HEK293 (cell line): Measurements from ENCODE around the gene PRSS53.

Source experiments
- GLIS2 ChIP-seq: fragments of 450-650 bp; formaldehyde crosslinking; IDR thresholded peaks from 2 replicates; pipeline ENCODE4 v1.5.1; 2016; ENCODE audit warnings: missing biosample characterization, missing genetic modification characterization
- KLF1 ChIP-seq: fragments of 450-650 bp; formaldehyde crosslinking; IDR thresholded peaks from 2 replicates; pipeline ENCODE4 v1.5.1; 2016; ENCODE audit warnings: missing biosample characterization, missing genetic modification characterization
- OSR2 ChIP-seq: fragments of 450-650 bp; formaldehyde crosslinking; IDR thresholded peaks from 2 replicates; pipeline ENCODE4 v1.5.1; 2016; ENCODE audit warnings: missing biosample characterization, missing genetic modification characterization
- PBX3 ChIP-seq: sonication (generic); formaldehyde crosslinking; IDR thresholded peaks from 2 replicates; pipeline ENCODE4 v1.8.1; 2022; ENCODE audit warnings: mild to moderate bottlenecking, moderate library complexity, missing genetic modification reagents
- PRDM6 ChIP-seq: fragments of 450-650 bp; formaldehyde crosslinking; IDR thresholded peaks from 2 replicates; pipeline ENCODE4 v1.5.1; 2017; ENCODE audit warnings: missing biosample characterization, missing genetic modification characterization
- SALL2 ChIP-seq: fragments of 450-650 bp; formaldehyde crosslinking; IDR thresholded peaks from 2 replicates; pipeline ENCODE4 v1.5.0; 2017; ENCODE audit warnings: missing biosample characterization, mild to moderate bottlenecking, missing genetic modification characterization, borderline replicate concordance
- SP2 ChIP-seq: fragments of 450-650 bp; formaldehyde crosslinking; IDR thresholded peaks from 2 replicates; pipeline ENCODE4 v1.5.1; 2016; ENCODE audit warnings: missing biosample characterization, missing genetic modification characterization
- ZBTB1 ChIP-seq: fragments of 450-650 bp; formaldehyde crosslinking; IDR thresholded peaks from 2 replicates; pipeline ENCODE4 v1.5.1; 2016; ENCODE audit warnings: missing biosample characterization, missing genetic modification characterization
- ZFP37 ChIP-seq: fragments of 450-650 bp; formaldehyde crosslinking; IDR thresholded peaks from 2 replicates; pipeline ENCODE4 v1.5.1; 2016; ENCODE audit warnings: missing biosample characterization, missing genetic modification characterization
- ZFP69B ChIP-seq: fragments of 450-650 bp; formaldehyde crosslinking; IDR thresholded peaks from 2 replicates; pipeline ENCODE4 v1.5.1; 2016; ENCODE audit warnings: missing biosample characterization, missing genetic modification characterization
- ZNF19 ChIP-seq: fragments of 450-650 bp; formaldehyde crosslinking; IDR thresholded peaks from 2 replicates; pipeline ENCODE4; 2016; ENCODE audit warnings: missing biosample characterization, missing genetic modification characterization, low read depth
- ZNF223 ChIP-seq: fragments of 450-650 bp; formaldehyde crosslinking; IDR thresholded peaks from 2 replicates; pipeline ENCODE4 v1.5.1; 2016; ENCODE audit warnings: missing biosample characterization, missing genetic modification characterization
- ZNF239 ChIP-seq: fragments of 450-650 bp; formaldehyde crosslinking; IDR thresholded peaks from 2 replicates; pipeline ENCODE4 v1.5.1; 2016; ENCODE audit warnings: missing biosample characterization, missing genetic modification characterization
- ZNF248 ChIP-seq: fragments of 450-650 bp; formaldehyde crosslinking; IDR thresholded peaks from 2 replicates; pipeline ENCODE4 v1.5.1; 2017; ENCODE audit warnings: missing biosample characterization, missing genetic modification characterization
- ZNF266 ChIP-seq: fragments of 450-650 bp; formaldehyde crosslinking; IDR thresholded peaks from 2 replicates; pipeline ENCODE4 v1.5.1; 2016; ENCODE audit warnings: missing biosample characterization, missing genetic modification characterization, low read depth
- ZNF366 ChIP-seq: fragments of 450-650 bp; formaldehyde crosslinking; conservative IDR thresholded peaks from 2 replicates; pipeline ENCODE4 v1.5.1; 2016; ENCODE audit warnings: missing biosample characterization, missing genetic modification characterization
- ZNF391 ChIP-seq: fragments of 450-650 bp; formaldehyde crosslinking; IDR thresholded peaks from 2 replicates; pipeline ENCODE4 v1.5.1; 2016; ENCODE audit warnings: low read depth, missing biosample characterization, missing genetic modification characterization, borderline replicate concordance
- ZNF518A ChIP-seq: fragments of 450-650 bp; formaldehyde crosslinking; conservative IDR thresholded peaks from 2 replicates; pipeline ENCODE4 v1.5.1; 2016; ENCODE audit warnings: low read depth, missing biosample characterization, missing genetic modification characterization
- ZNF549 ChIP-seq: fragments of 450-650 bp; IDR thresholded peaks from 2 replicates; pipeline ENCODE4 v1.5.1; 2018; ENCODE audit warnings: missing biosample characterization, missing genetic modification characterization, mild to moderate bottlenecking, inconsistent platforms, moderate library complexity
- ZNF571 ChIP-seq: fragments of 450-650 bp; formaldehyde crosslinking; IDR thresholded peaks from 2 replicates; pipeline ENCODE4 v1.5.0; 2017; ENCODE audit warnings: missing biosample characterization, missing genetic modification characterization
- ZNF660 ChIP-seq: fragments of 450-650 bp; IDR thresholded peaks from 2 replicates; pipeline ENCODE4 v1.5.1; 2018; ENCODE audit warnings: missing biosample characterization, mild to moderate bottlenecking, missing genetic modification characterization
- ZNF768 ChIP-seq: fragments of 450-650 bp; formaldehyde crosslinking; IDR thresholded peaks from 2 replicates; pipeline ENCODE4 v1.5.1; 2018; ENCODE audit warnings: missing biosample characterization, mild to moderate bottlenecking, missing genetic modification characterization
- ZNF776 ChIP-seq: fragments of 450-650 bp; formaldehyde crosslinking; IDR thresholded peaks from 2 replicates; pipeline ENCODE4 v1.5.0; 2017; ENCODE audit warnings: missing biosample characterization, missing genetic modification characterization, borderline replicate concordance
- ZNF792 ChIP-seq: fragments of 450-650 bp; formaldehyde crosslinking; IDR thresholded peaks from 2 replicates; pipeline ENCODE4 v1.5.1; 2016; ENCODE audit warnings: missing biosample characterization, missing genetic modification characterization
- ZNF830 ChIP-seq: fragments of 450-650 bp; IDR thresholded peaks from 2 replicates; pipeline ENCODE4 v1.5.0; 2018; ENCODE audit warnings: missing biosample characterization, missing genetic modification characterization, low read depth, mild to moderate bottlenecking, moderate library complexity
- ZSCAN23 ChIP-seq: fragments of 450-650 bp; formaldehyde crosslinking; IDR thresholded peaks from 2 replicates; pipeline ENCODE4 v1.5.1; 2016; ENCODE audit warnings: missing biosample characterization, missing genetic modification characterization
- ZSCAN5A ChIP-seq: fragments of 450-650 bp; formaldehyde crosslinking; IDR thresholded peaks from 2 replicates; pipeline ENCODE4 v1.5.1; 2016; ENCODE audit warnings: missing biosample characterization, missing genetic modification characterization
- ZXDB ChIP-seq: fragments of 450-650 bp; formaldehyde crosslinking; IDR thresholded peaks from 2 replicates; pipeline ENCODE4 v1.5.1; 2016; ENCODE audit warnings: missing biosample characterization, missing genetic modification characterization

The PRSS53 gene

GRCh38 chr16:31033709-31034492, 54.8 kb downstream of the PRSS53 start (continued):
- no peak for TF ChIP-seq ZSCAN23 (tag by site-specific recombination)
- no peak for TF ChIP-seq ZNF792
- TF ChIP-seq ZNF830 (tag by site-specific recombination): no peak
- TF ChIP-seq ZNF19 (tag by site-specific recombination): no peak
- no peak for TF ChIP-seq PBX3 (CRISPR knock-in tag)
- TF ChIP-seq ZNF248 (tag by site-specific recombination): no peak
- TF ChIP-seq ZBTB1 (tag by site-specific recombination): no peak
- TF ChIP-seq SP2: no peak
- TF ChIP-seq ZNF549 (tag by site-specific recombination): no peak
- TF ChIP-seq KLF1 (tag by site-specific recombination): 0 out of 2 replicates have a peak, but pooled peaks have one; percentile 24
- TF ChIP-seq ZNF518A (tag by site-specific recombination): no peak
- TF ChIP-seq ZNF223 (tag by site-specific recombination): no peak
- no peak for TF ChIP-seq OSR2 (tag by site-specific recombination)
- TF ChIP-seq ZNF366 (tag by site-specific recombination): 0 out of 2 replicates have a peak, but pooled peaks have one; percentile 30
- TF ChIP-seq ZNF391: peak; percentile 64; the same call in 1 of the 2 replicates
- peak; percentile 38 for TF ChIP-seq GLIS2
- no peak; the same call in 1 of the 2 replicates for TF ChIP-seq ZFP37 (tag by site-specific recombination)
- TF ChIP-seq ZNF266 (tag by site-specific recombination): no peak
- peak; percentile 51; the same call in 1 of the 2 replicates for TF ChIP-seq ZXDB (tag by site-specific recombination)
- no peak for TF ChIP-seq ZNF571
- TF ChIP-seq ZNF776 (tag by site-specific recombination): no peak
- TF ChIP-seq ZNF660 (tag by site-specific recombination): 0 out of 2 replicates have a peak, but pooled peaks have one; percentile 35
- TF ChIP-seq ZNF768 (tag by site-specific recombination): no peak
- TF ChIP-seq PRDM6 (tag by site-specific recombination): no peak
- peak; percentile 51; the same call in 1 of the 2 replicates for TF ChIP-seq ZFP69B
- no peak for TF ChIP-seq ZNF239 (tag by site-specific recombination)
- TF ChIP-seq ZSCAN5A: no peak
- no peak for TF ChIP-seq SALL2 (tag by site-specific recombination)
